Measurements from ENCODE around the gene PSMD13. TPM values are rescaled to one million over a fixed set of nuclear protein-coding genes. Genes with fewer than 3 reads are reported as not detected.

The PSMD13 gene
- total and polyA plus RNA-seq, 2 of the 4 experiments (the other 2 are of a cell fraction): 177 to 217 TPM

GRCh38 chr11:211295-211694, 25.5 kb upstream of the PSMD13 start:
- H2BK5ac ChIP-seq (ENCODE audit: low read depth, low read length, poor library complexity, severe bottlenecking): peak overlapping the region; percentile 76
- H3K23ac ChIP-seq (ENCODE audit: low read depth, low read length): no peak overlapping the region
- peaks cover 67% of the 10 kb centered on the region for H4K20me1 ChIP-seq (ENCODE audit: insufficient read depth, low read length)
- H3K4me1 ChIP-seq (ENCODE audit: control insufficient read depth, insufficient read depth, low read length): peaks cover 21% of the 10 kb centered on the region
- no peak overlapping the region for H2BK15ac ChIP-seq (ENCODE audit: low read depth, low read length)
- H3K79me1 ChIP-seq (ENCODE audit: low read depth in 1 of 2, low read length in 2 of 2): peaks cover 32 to 73% of the 10 kb centered on the region in 2 experiments
- no peak for TF ChIP-seq MXI1 (IDR thresholded peaks at IDR 0.05; ENCODE audit: borderline replicate concordance, low read depth, low read length)
- no peak for TF ChIP-seq FOS (IDR thresholded peaks at IDR 0.05; ENCODE audit: low read depth, low read length)
- no peak for TF ChIP-seq BHLHE40 (IDR thresholded peaks at IDR 0.05; ENCODE audit: low read depth, low read length)
- TF ChIP-seq NFE2L2 (IDR thresholded peaks at IDR 0.05; ENCODE audit: low read depth, low read length): no peak
- no peak for TF ChIP-seq RCOR1 (IDR thresholded peaks at IDR 0.05; ENCODE audit: insufficient replicate concordance, low read length)
- no peak for TF ChIP-seq USF2 (IDR thresholded peaks at IDR 0.05; ENCODE audit: low read depth, low read length)
- TF ChIP-seq MAFK (IDR thresholded peaks at IDR 0.05; ENCODE audit: low read depth, low read length): no peak
- TF ChIP-seq ELK1 (IDR thresholded peaks at IDR 0.05; ENCODE audit: borderline replicate concordance, low read depth, low read length): no peak
- no peak for TF ChIP-seq CTCF (conservative IDR thresholded peaks at IDR 0.05; ENCODE audit: low read depth, low read length)
- TF ChIP-seq CHD1 (IDR thresholded peaks at IDR 0.05; ENCODE audit: low read depth, low read length): no peak
- no peak for TF ChIP-seq CEBPB (IDR thresholded peaks at IDR 0.05; ENCODE audit: low read depth, low read length)
- no peak for TF ChIP-seq SMC3 (IDR thresholded peaks at IDR 0.05; ENCODE audit: low read depth, low read length)
- no peak overlapping the region for H3K9ac ChIP-seq (ENCODE audit: low read depth, low read length)
- no peak overlapping the region for H2AFZ ChIP-seq (replicated peaks; ENCODE audit: low read length, poor library complexity)
- dilution Hi-C loops (cut with HindIII; ENCODE audit: low sequenced_read_pairs, unreplicated experiment): no loop called here
- no CpG with 5 or more reads among the region's 5 CpGs for WGBS, 2 experiments (ENCODE audit: extremely low coverage in 2 of 2, insufficient read length in 1 of 2)
- no peak overlapping the region for H4K5ac ChIP-seq (ENCODE audit: low read depth, low read length)
- no peaks in the 10 kb centered on the region for H3K27me3 ChIP-seq (ENCODE audit: control insufficient read depth, insufficient read depth, low read length)
- peaks cover 16% of the 10 kb centered on the region for H3K9me1 ChIP-seq (ENCODE audit: insufficient read depth, low read length)
- peak overlapping the region; percentile 87 for H2AK5ac ChIP-seq (ENCODE audit: low read depth, low read length)
- H2BK20ac ChIP-seq (ENCODE audit: low read depth, low read length): no peak overlapping the region
- H3K18ac ChIP-seq (ENCODE audit: low read depth, low read length): no peak overlapping the region
- no peak overlapping the region for H2BK120ac ChIP-seq (ENCODE audit: low read depth, low read length)
- peaks cover 63% of the 10 kb centered on the region for H3K36me3 ChIP-seq (ENCODE audit: control insufficient read depth, insufficient read depth, low read length)
- in situ Hi-C loops (cut with MboI; ENCODE audit: low sequenced_read_pairs): no loop called here
- intact Hi-C loops (cut with micrococcal nuclease): no loop called here
- peak overlapping the region; percentile 66 for H2AK9ac ChIP-seq (replicated peaks; ENCODE audit: low read depth, low read length, poor library complexity)
- no peak overlapping the region for H3K4me2 ChIP-seq (ENCODE audit: low read depth, low read length)
- H3K56ac ChIP-seq (ENCODE audit: extremely low read depth, insufficient read depth, low read length): no peak overlapping the region
- H3K27ac ChIP-seq (ENCODE audit: insufficient read depth, low read length): peak overlapping the region; percentile 1; the same call in 1 of the 2 replicates
- no peak overlapping the region for H3K4me3 ChIP-seq (ENCODE audit: insufficient read depth, low read depth, low read length)
- CTCF ChIA-PET: no interaction called here
- H3K9me3 ChIP-seq (ENCODE audit: control insufficient read depth, insufficient read depth, low read length): no peaks in the 10 kb centered on the region
- no peak for DNase-seq
- H3K4ac ChIP-seq (ENCODE audit: low read depth, low read length): peak overlapping the region; percentile 93; the same call in 1 of the 2 replicates
- POLR2A ChIA-PET (ENCODE audit: unreplicated experiment): no interaction called here
- no peak overlapping the region for H4K91ac ChIP-seq (ENCODE audit: insufficient read depth, low read depth, low read length)
- peak overlapping the region in 1 of 2 experiments; percentile 85; a peak in 1 of 4 replicates for H4K8ac ChIP-seq (ENCODE audit: low read depth in 2 of 2, low read length in 2 of 2)
- H3K14ac ChIP-seq (replicated peaks; ENCODE audit: low read depth, low read length): no peak overlapping the region; the same call in 1 of the 2 replicates
- no TSS peak for BruUV-seq (replicated peaks)
- no peak for ATAC-seq (ENCODE audit: low read depth)
